ENCODE results near the gene FBXO33.

The FBXO33 gene

DNA sequence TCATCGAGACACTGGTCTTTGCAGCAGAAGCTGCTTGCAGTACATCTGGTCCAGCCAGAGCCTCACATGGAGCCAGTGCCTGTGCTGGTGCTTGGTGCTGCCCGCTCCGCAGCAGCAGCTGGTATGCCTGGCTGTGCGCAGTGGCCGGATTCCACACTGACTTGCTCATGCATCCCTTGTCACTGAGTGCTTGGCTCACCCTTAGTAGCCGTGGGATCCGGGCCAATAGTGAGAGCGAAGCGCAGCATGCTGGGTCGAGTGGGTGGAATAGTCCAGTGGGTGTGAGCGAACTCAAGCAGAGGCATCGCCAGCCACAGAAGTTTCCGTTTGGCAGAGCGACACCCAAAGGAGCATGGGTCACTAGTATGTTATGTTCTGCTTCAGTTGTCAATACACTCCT is 10.1 kb upstream of the FBXO33 start:
- no peak for DNase-seq (ENCODE audit: low read depth)
- TF ChIP-seq, protein P1, sequence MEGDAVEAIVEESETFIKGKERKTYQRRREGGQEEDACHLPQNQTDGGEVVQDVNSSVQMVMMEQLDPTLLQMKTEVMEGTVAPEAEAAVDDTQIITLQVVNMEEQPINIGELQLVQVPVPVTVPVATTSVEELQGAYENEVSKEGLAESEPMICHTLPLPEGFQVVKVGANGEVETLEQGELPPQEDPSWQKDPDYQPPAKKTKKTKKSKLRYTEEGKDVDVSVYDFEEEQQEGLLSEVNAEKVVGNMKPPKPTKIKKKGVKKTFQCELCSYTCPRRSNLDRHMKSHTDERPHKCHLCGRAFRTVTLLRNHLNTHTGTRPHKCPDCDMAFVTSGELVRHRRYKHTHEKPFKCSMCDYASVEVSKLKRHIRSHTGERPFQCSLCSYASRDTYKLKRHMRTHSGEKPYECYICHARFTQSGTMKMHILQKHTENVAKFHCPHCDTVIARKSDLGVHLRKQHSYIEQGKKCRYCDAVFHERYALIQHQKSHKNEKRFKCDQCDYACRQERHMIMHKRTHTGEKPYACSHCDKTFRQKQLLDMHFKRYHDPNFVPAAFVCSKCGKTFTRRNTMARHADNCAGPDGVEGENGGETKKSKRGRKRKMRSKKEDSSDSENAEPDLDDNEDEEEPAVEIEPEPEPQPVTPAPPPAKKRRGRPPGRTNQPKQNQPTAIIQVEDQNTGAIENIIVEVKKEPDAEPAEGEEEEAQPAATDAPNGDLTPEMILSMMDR (IDR thresholded peaks at IDR 0.05; ENCODE audit: insufficient read depth, low read depth, low read length, missing control alignments): no peak
- H3K4me3 ChIP-seq (ENCODE audit: low read depth, low read length): no peak overlapping the region

DNA sequence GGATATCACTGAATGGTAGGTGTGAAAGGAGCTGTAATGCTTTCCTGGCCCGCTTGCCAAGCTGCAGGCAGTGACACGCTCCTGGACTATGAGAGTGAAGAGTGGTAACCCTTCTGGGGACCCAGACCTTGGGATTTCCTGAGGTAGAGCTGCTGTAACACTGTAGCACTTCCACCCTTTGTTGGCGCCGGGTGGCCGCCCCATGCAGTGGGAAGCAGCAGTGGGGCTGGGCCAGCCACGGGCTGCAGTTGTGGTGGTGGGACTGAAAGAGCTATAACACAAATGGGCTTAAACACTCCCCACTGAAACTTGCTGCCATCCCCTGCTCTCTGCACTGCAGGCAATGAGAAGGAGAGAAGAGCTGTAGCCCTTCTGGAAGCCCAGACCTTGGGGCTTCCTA is 9.6 kb upstream of the FBXO33 start:
- H3K4me3 ChIP-seq (ENCODE audit: low read depth, low read length): no peak overlapping the region
- TF ChIP-seq, protein P1 (IDR thresholded peaks at IDR 0.05; ENCODE audit: insufficient read depth, low read depth, low read length, missing control alignments): no peak
- no peak for DNase-seq (ENCODE audit: low read depth)

DNA sequence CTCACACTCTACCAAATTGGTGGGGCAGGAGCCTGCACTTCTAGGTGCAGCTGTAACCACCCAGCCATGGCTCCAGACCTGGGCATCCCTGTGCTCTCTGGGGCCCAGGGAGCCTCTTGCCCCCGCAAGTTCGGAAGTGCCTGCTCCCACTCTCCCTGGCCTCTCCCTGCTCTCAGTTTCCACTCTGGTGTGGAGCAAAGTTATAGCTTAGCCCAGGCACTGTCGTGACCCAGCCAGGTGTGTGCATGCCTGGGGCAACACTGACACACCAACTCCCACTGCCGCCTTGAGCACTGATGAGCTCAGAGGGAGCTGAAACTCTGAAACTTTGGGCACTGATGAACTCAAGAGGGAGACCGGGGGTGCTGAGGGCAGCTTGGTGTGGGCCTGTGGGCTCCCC is 8.7 kb upstream of the FBXO33 start:
- DNase-seq (ENCODE audit: low read depth): no peak
- H3K4me3 ChIP-seq (ENCODE audit: low read depth, low read length): no peak overlapping the region
- TF ChIP-seq, protein P1 (IDR thresholded peaks at IDR 0.05; ENCODE audit: insufficient read depth, low read depth, low read length, missing control alignments): no peak

DNA sequence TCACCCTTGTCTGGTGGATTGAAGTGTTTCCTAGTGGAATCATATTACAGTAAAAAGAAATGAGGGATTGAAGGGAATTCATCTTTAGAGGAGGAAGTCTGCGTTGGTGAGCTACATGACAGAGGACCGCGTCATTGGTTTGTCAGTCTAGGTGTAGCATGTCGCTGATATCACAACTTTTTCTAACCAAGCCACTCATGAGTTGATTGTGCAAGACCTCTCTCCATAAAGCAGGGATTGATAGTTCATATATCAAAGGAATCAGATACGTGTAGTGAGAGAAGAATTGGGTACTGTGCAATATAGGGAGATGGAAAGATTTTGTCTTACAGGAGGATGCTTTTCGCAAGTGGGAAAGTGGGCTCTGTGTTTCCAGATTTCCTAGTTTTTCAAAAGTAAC is 3.0 kb upstream of the FBXO33 start:
- no peak overlapping the region for H3K4me3 ChIP-seq (ENCODE audit: low read depth, low read length)
- TF ChIP-seq, protein P1 (IDR thresholded peaks at IDR 0.05; ENCODE audit: insufficient read depth, low read depth, low read length, missing control alignments): no peak
- DNase-seq (ENCODE audit: low read depth): no peak

DNA sequence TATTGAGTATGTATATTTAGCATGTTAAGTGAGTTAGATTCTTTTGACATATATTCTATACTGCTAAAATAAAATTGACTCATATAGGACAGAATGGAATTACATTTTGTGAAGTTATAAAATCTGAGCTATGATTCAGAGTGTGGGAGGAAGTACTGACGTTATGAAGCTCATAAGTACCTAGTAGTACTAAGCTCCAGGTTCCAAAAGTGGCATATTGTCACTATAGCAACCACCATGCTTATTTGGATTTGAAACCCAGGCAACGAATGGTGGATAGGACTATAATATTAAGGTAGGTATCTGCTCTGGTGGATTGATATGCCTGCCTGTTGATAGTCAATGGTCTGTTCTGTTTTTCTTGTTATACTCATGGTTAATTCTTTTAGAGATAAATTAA is 2.2 kb upstream of the FBXO33 start:
- no peak overlapping the region for H3K4me3 ChIP-seq (ENCODE audit: low read depth, low read length)
- TF ChIP-seq, protein P1 (IDR thresholded peaks at IDR 0.05; ENCODE audit: insufficient read depth, low read depth, low read length, missing control alignments): no peak
- no peak for DNase-seq (ENCODE audit: low read depth)

DNA sequence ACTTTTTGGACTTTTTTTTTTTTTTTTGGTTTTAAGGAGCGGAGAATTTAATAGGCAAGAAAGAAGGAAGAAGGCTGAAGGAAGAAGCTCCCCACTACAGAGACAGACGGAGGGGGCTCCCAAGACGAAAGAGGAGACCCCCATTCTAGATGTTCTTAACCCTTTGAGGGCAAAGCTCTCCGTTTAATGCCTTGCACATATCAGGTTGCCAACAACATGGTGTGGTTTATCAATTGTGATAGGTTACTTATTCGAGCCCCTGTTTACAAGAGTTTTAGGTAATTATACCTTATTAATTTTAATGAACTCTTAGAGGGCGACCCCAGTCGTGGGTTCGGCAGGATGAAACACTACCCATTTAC is 1.2 kb upstream of the FBXO33 start:
- TF ChIP-seq, protein P1 (IDR thresholded peaks at IDR 0.05; ENCODE audit: insufficient read depth, low read depth, low read length, missing control alignments): no peak
- H3K4me3 ChIP-seq (ENCODE audit: low read depth, low read length): peak overlapping the region; percentile 80
- no peak for DNase-seq (ENCODE audit: low read depth)

DNA sequence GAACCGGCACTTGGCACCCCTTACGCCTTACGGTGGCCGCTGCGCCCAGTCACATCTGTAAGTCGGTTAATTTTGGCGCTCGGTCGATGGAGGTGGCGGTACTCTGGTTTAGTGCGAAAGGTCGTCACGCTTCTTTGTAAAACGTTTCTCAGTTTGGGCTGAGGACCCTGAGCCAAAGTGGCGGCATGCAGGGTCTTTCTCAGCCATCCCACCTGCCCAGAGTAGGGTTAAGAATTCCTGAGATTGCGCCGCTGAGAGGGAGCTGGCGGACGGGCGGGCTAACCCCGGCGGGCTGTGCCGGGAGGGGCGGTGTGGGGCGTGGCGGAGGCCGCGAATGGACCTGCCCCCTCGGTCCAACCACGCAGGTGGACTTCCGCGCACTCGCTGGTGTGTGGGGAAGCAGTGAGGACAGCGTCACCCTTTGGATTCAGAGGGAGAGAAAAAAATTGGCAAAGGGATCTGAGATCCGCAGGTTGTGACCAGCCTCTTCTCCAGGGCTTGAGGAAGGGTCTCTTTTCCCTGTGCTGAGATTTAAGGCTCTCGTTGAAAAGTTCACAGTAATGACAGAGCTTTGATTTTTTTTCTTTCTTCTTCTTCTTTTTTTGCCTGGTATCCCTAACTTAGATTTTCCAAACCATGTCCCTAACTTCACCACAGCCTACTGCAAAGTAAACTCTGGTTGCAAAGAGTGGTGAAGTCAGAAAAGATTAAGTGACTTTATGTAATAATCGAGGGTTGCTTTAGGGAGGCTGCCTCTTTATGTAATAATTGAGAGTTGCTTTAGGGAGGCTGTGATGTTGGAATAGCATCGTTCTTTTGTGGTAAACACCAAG is 602 bp upstream of the FBXO33 start:
- TF ChIP-seq, protein P1 (IDR thresholded peaks at IDR 0.05; ENCODE audit: insufficient read depth, low read depth, low read length, missing control alignments): no peak
- peak overlapping the region; percentile 80 for H3K4me3 ChIP-seq (ENCODE audit: low read depth, low read length)
- DNase-seq (ENCODE audit: low read depth): peak; percentile 92
